Measurements from ENCODE around the gene CYP19A1. TPM values are rescaled to one million over a fixed set of nuclear protein-coding genes. Genes with fewer than 3 reads are reported as not detected.
A peak's percentile ranks its signal among the peaks of the same experiment; 100 is the strongest.

Gene CYP19A1
- total and polyA plus RNA-seq, 2 donors (not counting 1 experiment from before 2014, with no cell fraction given), result not detected

DNA sequence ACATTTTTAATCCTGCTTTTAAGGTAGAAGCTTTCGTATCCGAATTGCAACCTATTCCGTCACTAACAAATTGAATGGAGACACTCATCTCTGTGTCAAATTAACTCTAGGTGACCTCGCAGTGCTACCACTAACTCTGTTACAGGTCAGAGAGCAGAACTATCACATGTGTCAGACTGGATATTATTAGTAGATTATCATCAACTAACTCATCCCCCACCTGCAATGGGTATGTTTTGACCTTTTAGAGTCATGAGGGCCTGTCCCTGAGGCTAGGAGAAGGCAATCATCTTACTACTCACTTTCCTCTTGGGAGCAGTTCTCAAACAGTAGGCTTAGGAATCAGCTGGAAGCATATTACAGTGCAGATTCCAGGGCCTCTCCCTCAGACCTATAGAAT, 5.1 kb upstream of the CYP19A1 start:
- WGBS (ENCODE audit: insufficient coverage), result 98% methylated on average over 3 of the region's 4 CpGs
- no peak overlapping the region for H3K4me3 ChIP-seq (ENCODE audit: control extremely low read depth in 1 of 5, extremely low read depth in 1 of 5, insufficient read depth in 1 of 5, low read depth in 2 of 5, low read length in 4 of 5)
- H3K9me3 Mint-ChIP-seq (ENCODE audit: insufficient read depth), result no peaks in the 10 kb centered on the region
- H3K36me3 ChIP-seq (replicated peaks in 1 of 2; ENCODE audit: control extremely low read depth in 1 of 2, control insufficient read depth in 1 of 2, extremely low read depth in 1 of 2, insufficient read depth in 2 of 2, low read length in 1 of 2), result no peaks in the 10 kb centered on the region
- H2AFZ ChIP-seq (ENCODE audit: insufficient read depth, low read depth, low read length, poor library complexity, severe bottlenecking), result no peak overlapping the region
- intact Hi-C loops (cut with micrococcal nuclease), result no loop called here
- peaks cover 10% of the 10 kb centered on the region in 2 donors for H3K4me1 ChIP-seq (ENCODE audit: control insufficient read depth in 2 of 2, insufficient read depth in 2 of 2, low read length in 2 of 2)
- H3K4me1 Mint-ChIP-seq, result no peaks in the 10 kb centered on the region
- H3K27me3 ChIP-seq (replicated peaks in 1 of 4; ENCODE audit: control extremely low read depth in 1 of 4, control insufficient read depth in 3 of 4, insufficient read depth in 4 of 4, low read length in 3 of 4), result peaks cover 0 to 20% (median 9%) of the 10 kb centered on the region in 4 experiments
- H3K9ac ChIP-seq (ENCODE audit: low read length), result no peak overlapping the region
- POLR2A ChIA-PET, result no interaction called here
- TF ChIP-seq EZH2 (IDR thresholded peaks at IDR 0.05; ENCODE audit: borderline replicate concordance, insufficient read depth, low read depth, low read length, poor library complexity, severe bottlenecking), result no peak
- TF ChIP-seq, protein P1, sequence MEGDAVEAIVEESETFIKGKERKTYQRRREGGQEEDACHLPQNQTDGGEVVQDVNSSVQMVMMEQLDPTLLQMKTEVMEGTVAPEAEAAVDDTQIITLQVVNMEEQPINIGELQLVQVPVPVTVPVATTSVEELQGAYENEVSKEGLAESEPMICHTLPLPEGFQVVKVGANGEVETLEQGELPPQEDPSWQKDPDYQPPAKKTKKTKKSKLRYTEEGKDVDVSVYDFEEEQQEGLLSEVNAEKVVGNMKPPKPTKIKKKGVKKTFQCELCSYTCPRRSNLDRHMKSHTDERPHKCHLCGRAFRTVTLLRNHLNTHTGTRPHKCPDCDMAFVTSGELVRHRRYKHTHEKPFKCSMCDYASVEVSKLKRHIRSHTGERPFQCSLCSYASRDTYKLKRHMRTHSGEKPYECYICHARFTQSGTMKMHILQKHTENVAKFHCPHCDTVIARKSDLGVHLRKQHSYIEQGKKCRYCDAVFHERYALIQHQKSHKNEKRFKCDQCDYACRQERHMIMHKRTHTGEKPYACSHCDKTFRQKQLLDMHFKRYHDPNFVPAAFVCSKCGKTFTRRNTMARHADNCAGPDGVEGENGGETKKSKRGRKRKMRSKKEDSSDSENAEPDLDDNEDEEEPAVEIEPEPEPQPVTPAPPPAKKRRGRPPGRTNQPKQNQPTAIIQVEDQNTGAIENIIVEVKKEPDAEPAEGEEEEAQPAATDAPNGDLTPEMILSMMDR (IDR thresholded peaks at IDR 0.05), result no peak
- CTCF ChIA-PET, result no interaction called here
- H3K4me3 Mint-ChIP-seq, result no peak overlapping the region
- H3K27ac ChIP-seq (ENCODE audit: low read length in 2 of 2), result no peak overlapping the region
- no peaks in the 10 kb centered on the region for H4K20me1 ChIP-seq (ENCODE audit: control insufficient read depth, insufficient read depth, low read length, poor library complexity, severe bottlenecking)
- DNase-seq (no peak), ATAC-seq (ENCODE audit: low read depth) (no peak)
- H3K9me3 ChIP-seq (ENCODE audit: control extremely low read depth in 1 of 3, control insufficient read depth in 2 of 3, insufficient read depth in 1 of 3, low read length in 2 of 3), result peaks cover 0 to 10% (median 0%) of the 10 kb centered on the region in 3 donors
- peaks cover 31% of the 10 kb centered on the region for H3K27me3 Mint-ChIP-seq
- no peaks in the 10 kb centered on the region for H3K79me2 ChIP-seq (ENCODE audit: control insufficient read depth, insufficient read depth, low read length)
- no peak overlapping the region for H3K27ac Mint-ChIP-seq
- no peak overlapping the region for H3K4me2 ChIP-seq (replicated peaks; ENCODE audit: low read depth, low read length, poor library complexity, severe bottlenecking)

DNA sequence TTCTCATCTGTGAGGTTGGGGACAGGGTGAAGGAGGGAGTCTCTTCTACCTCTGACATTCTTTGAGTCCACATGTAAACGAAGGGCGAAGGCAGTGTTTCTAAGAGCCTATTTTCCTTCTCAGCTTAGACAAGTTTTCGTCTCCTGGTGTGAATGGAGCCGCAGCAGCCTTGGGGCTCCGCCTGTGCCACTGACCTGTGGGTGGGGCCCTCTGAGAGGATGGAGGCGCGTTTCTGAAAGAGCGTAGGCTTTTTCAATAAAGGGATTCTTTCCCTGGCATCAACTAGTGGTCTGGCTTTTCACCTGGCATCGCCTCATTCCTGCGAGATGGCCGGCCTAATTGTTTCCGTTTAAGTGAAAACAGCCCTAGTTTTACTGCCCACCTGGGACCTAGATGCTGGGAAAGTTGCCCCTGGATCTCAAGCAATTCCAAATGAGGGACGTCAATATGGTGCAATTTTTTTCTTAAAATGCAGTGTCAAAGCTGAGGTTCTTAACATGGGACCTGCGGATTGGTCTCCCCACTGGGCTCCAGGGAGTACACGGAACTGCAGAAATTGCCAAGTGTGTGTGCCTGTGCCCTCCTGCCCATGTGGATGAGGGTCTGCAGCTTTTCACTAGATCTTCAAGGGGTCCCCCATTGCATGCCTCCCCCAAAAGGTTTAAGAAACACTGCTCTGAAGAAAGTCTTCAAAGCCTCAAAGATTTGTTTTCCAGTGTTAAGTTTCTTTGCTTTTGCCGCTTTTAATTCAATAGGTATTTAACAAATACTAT, 4.0 kb upstream of the CYP19A1 start:
- peak overlapping the region; percentile 69 for H3K4me2 ChIP-seq (replicated peaks; ENCODE audit: low read depth, low read length, poor library complexity, severe bottlenecking)
- H3K9me3 Mint-ChIP-seq (ENCODE audit: insufficient read depth), result no peaks in the 10 kb centered on the region
- intact Hi-C loops (cut with micrococcal nuclease), result no loop called here
- peak overlapping the region in 1 of 5 experiments; percentile 8 for H3K4me3 ChIP-seq (ENCODE audit: control extremely low read depth in 1 of 5, extremely low read depth in 1 of 5, insufficient read depth in 1 of 5, low read depth in 2 of 5, low read length in 4 of 5)
- ChIA-PET POLR2A (no interaction called here), CTCF (no interaction called here)
- H3K4me1 Mint-ChIP-seq, result no peaks in the 10 kb centered on the region
- peaks cover 31% of the 10 kb centered on the region for H3K27me3 Mint-ChIP-seq
- peaks cover 0 to 10% (median 0%) of the 10 kb centered on the region in 3 donors for H3K9me3 ChIP-seq (ENCODE audit: control extremely low read depth in 1 of 3, control insufficient read depth in 2 of 3, insufficient read depth in 1 of 3, low read length in 2 of 3)
- no peak for TF ChIP-seq EZH2 (IDR thresholded peaks at IDR 0.05; ENCODE audit: borderline replicate concordance, insufficient read depth, low read depth, low read length, poor library complexity, severe bottlenecking)
- TF ChIP-seq, protein P1 (IDR thresholded peaks at IDR 0.05), result no peak
- H3K27ac Mint-ChIP-seq, result no peak overlapping the region
- no peaks in the 10 kb centered on the region for H3K79me2 ChIP-seq (ENCODE audit: control insufficient read depth, insufficient read depth, low read length)
- H2AFZ ChIP-seq (ENCODE audit: insufficient read depth, low read depth, low read length, poor library complexity, severe bottlenecking), result peak overlapping the region; percentile 55
- H3K27ac ChIP-seq (ENCODE audit: low read length in 2 of 2), result no peak overlapping the region
- ATAC-seq (ENCODE audit: low read depth) (no peak), DNase-seq (no peak)
- peak overlapping the region; percentile 10 for H3K4me3 Mint-ChIP-seq
- H4K20me1 ChIP-seq (ENCODE audit: control insufficient read depth, insufficient read depth, low read length, poor library complexity, severe bottlenecking), result no peaks in the 10 kb centered on the region
- WGBS (ENCODE audit: insufficient coverage), result 60% methylated on average over 15 of the region's 16 CpGs
- no peaks in the 10 kb centered on the region for H3K36me3 ChIP-seq (replicated peaks in 1 of 2; ENCODE audit: control extremely low read depth in 1 of 2, control insufficient read depth in 1 of 2, extremely low read depth in 1 of 2, insufficient read depth in 2 of 2, low read length in 1 of 2)
- H3K9ac ChIP-seq (ENCODE audit: low read length), result peak overlapping the region; percentile 24
- H3K27me3 ChIP-seq (replicated peaks in 1 of 4; ENCODE audit: control extremely low read depth in 1 of 4, control insufficient read depth in 3 of 4, insufficient read depth in 4 of 4, low read length in 3 of 4), result peaks cover 0 to 20% (median 9%) of the 10 kb centered on the region in 4 experiments
- peaks cover 10% of the 10 kb centered on the region in 2 donors for H3K4me1 ChIP-seq (ENCODE audit: control insufficient read depth in 2 of 2, insufficient read depth in 2 of 2, low read length in 2 of 2)
